ENCODE results near the gene PTX3. TPM values are rescaled to one million over a fixed set of nuclear protein-coding genes. Genes with fewer than 3 reads are reported as not detected.

Gene PTX3
- total and polyA plus RNA-seq, 4 experiments from 2014 or later = 0.22 to 0.23 TPM; not detected in 2

DNA sequence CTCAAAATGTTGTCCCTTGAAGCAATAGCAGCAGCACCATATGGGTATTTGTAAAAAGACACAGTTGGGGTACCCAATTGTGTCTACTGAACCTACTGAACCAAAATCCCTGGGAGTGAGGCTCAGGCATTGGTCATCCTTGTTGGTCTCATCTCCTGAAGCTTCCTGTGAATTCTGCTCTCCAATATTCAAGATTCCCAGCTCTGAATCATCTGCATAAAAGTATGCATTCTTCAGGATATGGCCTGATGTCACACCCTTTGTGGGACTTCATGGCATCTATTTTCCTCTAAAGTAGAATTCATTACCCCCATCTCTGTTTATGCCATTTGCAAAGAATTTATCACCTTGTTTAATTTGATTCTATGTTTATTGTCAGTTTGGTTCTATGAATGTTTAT, 13.3 kb upstream of the PTX3 start:
- peaks cover 0 to 17% (median 7%) of the 10 kb centered on the region in 8 donors for H3K9me3 Mint-ChIP-seq
- intact Hi-C loops (cut with micrococcal nuclease) = no loop called here
- H3K4me1 ChIP-seq (ENCODE audit: insufficient read depth, low read length) = no peaks in the 10 kb centered on the region
- no peaks in the 10 kb centered on the region for H3K36me3 Mint-ChIP-seq
- ChIA-PET CTCF (ENCODE audit: partially characterized antibody) (no interaction called here), POLR2A (ENCODE audit: partially characterized antibody) (no interaction called here)
- H3K27me3 Mint-ChIP-seq = peaks cover 0 to 4% of the 10 kb centered on the region in 2 donors
- H3K4me3 Mint-ChIP-seq = no peak overlapping the region
- no peak overlapping the region for H3K4me3 ChIP-seq (ENCODE audit: low read length in 2 of 2)
- H3K27ac Mint-ChIP-seq = no peak overlapping the region
- H3K27ac ChIP-seq (ENCODE audit: low read depth, low read length) = no peak overlapping the region
- H3K27me3 ChIP-seq (ENCODE audit: insufficient read depth, low read length) = no peaks in the 10 kb centered on the region
- H3K9me3 ChIP-seq (ENCODE audit: control insufficient read depth in 1 of 2, low read length in 2 of 2) = no peaks in the 10 kb centered on the region
- H3K36me3 ChIP-seq (ENCODE audit: insufficient read depth, low read length) = no peaks in the 10 kb centered on the region
- no peak for DNase-seq
- H3K4me1 Mint-ChIP-seq = no peaks in the 10 kb centered on the region

DNA sequence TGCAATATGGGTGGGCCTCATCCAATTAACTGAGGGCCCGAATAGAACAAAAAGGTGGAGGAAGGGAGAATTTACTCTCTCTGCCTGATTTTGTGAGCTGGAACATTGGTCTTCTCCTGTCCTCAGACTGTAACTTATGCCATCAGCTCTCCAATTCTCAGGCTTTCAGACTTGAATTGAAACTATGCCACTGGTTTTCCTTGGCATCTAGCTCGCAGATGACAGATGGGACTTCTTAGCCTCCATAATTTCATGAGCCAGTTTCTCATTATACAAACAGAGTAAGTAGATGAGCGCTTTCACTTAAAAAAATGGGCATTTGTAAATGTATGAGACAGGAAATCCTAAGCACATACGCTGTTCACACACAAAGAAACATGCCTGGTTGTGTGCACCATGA, 8.7 kb upstream of the PTX3 start:
- H3K4me3 ChIP-seq (ENCODE audit: low read length in 2 of 2) = no peak overlapping the region
- H3K9me3 ChIP-seq (ENCODE audit: control insufficient read depth in 1 of 2, low read length in 2 of 2) = no peaks in the 10 kb centered on the region
- intact Hi-C loops (cut with micrococcal nuclease) = no loop called here
- Mint-ChIP-seq H3K4me3 (no peak overlapping the region), H3K4me1 (no peaks in the 10 kb centered on the region), H3K36me3 (no peaks in the 10 kb centered on the region), H3K27ac (no peak overlapping the region), H3K27me3 (no peaks in the 10 kb centered on the region), H3K9me3 (peaks cover 0 to 17% (median 3%) of the 10 kb centered on the region in 8 donors)
- no peak overlapping the region for H3K27ac ChIP-seq (ENCODE audit: low read depth, low read length)
- H3K4me1 ChIP-seq (ENCODE audit: insufficient read depth, low read length) = no peaks in the 10 kb centered on the region
- H3K36me3 ChIP-seq (ENCODE audit: insufficient read depth, low read length) = no peaks in the 10 kb centered on the region
- ChIA-PET CTCF (ENCODE audit: partially characterized antibody) (no interaction called here), POLR2A (ENCODE audit: partially characterized antibody) (no interaction called here)
- no peak for DNase-seq
- no peaks in the 10 kb centered on the region for H3K27me3 ChIP-seq (ENCODE audit: insufficient read depth, low read length)

- Histone ChIP-seq H3K27ac (ENCODE audit: low read depth, low read length) (no peak overlapping the region), H3K4me3 (ENCODE audit: low read length in 2 of 2) (no peak overlapping the region), H3K27me3 (ENCODE audit: insufficient read depth, low read length) (no peaks in the 10 kb centered on the region), H3K9me3 (ENCODE audit: control insufficient read depth in 1 of 2, low read length in 2 of 2) (no peaks in the 10 kb centered on the region), H3K4me1 (ENCODE audit: insufficient read depth, low read length) (no peaks in the 10 kb centered on the region), H3K36me3 (ENCODE audit: insufficient read depth, low read length) (no peaks in the 10 kb centered on the region)
- no peak overlapping the region for H3K4me3 Mint-ChIP-seq
- intact Hi-C loops (cut with micrococcal nuclease) = no loop called here
- no peaks in the 10 kb centered on the region for H3K4me1 Mint-ChIP-seq
- H3K27me3 Mint-ChIP-seq = no peaks in the 10 kb centered on the region
- no peaks in the 10 kb centered on the region for H3K36me3 Mint-ChIP-seq
- ChIA-PET CTCF (ENCODE audit: partially characterized antibody) (no interaction called here), POLR2A (ENCODE audit: partially characterized antibody) (no interaction called here)
- no peak for DNase-seq
- peaks cover 0 to 16% (median 3%) of the 10 kb centered on the region in 8 donors for H3K9me3 Mint-ChIP-seq
- no peak overlapping the region for H3K27ac Mint-ChIP-seq
Observed at GRCh38 chr3:157428853-157429252, 7.8 kb upstream of the PTX3 start.

GRCh38 chr3:157429708-157430107, 6.9 kb upstream of the PTX3 start:
- no peak overlapping the region for H3K27ac Mint-ChIP-seq
- CTCF ChIA-PET (ENCODE audit: partially characterized antibody) = no interaction called here
- POLR2A ChIA-PET (ENCODE audit: partially characterized antibody) = interaction anchor here (0.5 kb wide), 1 partner anchor 12 kb away, joined by 3 read pairs; no protein-coding TSS in a partner anchor
- Histone ChIP-seq H3K4me3 (ENCODE audit: low read length in 2 of 2) (no peak overlapping the region), H3K27me3 (ENCODE audit: insufficient read depth, low read length) (no peaks in the 10 kb centered on the region), H3K4me1 (ENCODE audit: insufficient read depth, low read length) (no peaks in the 10 kb centered on the region), H3K36me3 (ENCODE audit: insufficient read depth, low read length) (no peaks in the 10 kb centered on the region), H3K27ac (ENCODE audit: low read depth, low read length) (no peak overlapping the region), H3K9me3 (ENCODE audit: control insufficient read depth in 1 of 2, low read length in 2 of 2) (no peaks in the 10 kb centered on the region)
- peaks cover 0 to 8% (median 3%) of the 10 kb centered on the region in 8 donors for H3K9me3 Mint-ChIP-seq
- H3K36me3 Mint-ChIP-seq = no peaks in the 10 kb centered on the region
- intact Hi-C loops (cut with micrococcal nuclease) = no loop called here
- H3K4me1 Mint-ChIP-seq = no peaks in the 10 kb centered on the region
- no peaks in the 10 kb centered on the region for H3K27me3 Mint-ChIP-seq
- H3K4me3 Mint-ChIP-seq = no peak overlapping the region
- DNase-seq = no peak

DNA sequence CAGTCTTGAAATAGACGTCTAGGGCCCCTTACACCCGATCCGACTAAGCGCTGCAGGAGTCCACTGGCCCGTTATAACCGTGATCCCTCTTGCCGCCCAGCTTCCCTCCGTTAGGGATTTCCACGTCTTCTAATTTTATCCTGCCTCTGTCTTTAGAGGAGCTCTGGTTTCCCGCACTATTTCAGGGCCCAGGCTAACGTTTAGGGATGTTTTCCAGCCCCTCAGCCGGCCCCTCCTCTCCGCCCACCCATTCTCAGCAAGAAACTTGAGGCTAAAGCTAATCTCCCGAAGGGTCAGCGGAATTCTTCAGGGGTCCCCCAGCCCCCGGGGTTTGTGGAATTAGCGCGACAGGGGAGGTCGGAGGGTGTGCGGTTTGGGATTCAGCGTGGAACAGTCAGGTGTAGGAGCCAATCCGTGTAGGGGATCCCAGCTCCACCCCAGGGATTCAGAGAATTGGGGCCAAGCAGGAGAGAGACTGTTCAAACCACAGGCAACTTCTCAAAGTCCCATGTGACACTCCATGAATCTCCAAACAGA, 1.6 kb downstream of the PTX3 start:
- Mint-ChIP-seq H3K27ac (no peak overlapping the region), H3K36me3 (no peaks in the 10 kb centered on the region), H3K4me1 (peaks cover 0 to 6% (median 3%) of the 10 kb centered on the region in 4 donors), H3K27me3 (peaks cover 15 to 19% of the 10 kb centered on the region in 2 donors), H3K9me3 (peaks cover 0 to 3% (median 0%) of the 10 kb centered on the region in 8 donors), H3K4me3 (peak overlapping the region in 1 of 8 donors; percentile 34)
- intact Hi-C loops (cut with micrococcal nuclease) = no loop called here
- no peaks in the 10 kb centered on the region for H3K4me1 ChIP-seq (ENCODE audit: insufficient read depth, low read length)
- no peak overlapping the region for H3K4me3 ChIP-seq (ENCODE audit: low read length in 2 of 2)
- no peaks in the 10 kb centered on the region for H3K9me3 ChIP-seq (ENCODE audit: control insufficient read depth in 1 of 2, low read length in 2 of 2)
- no peak overlapping the region for H3K27ac ChIP-seq (ENCODE audit: low read depth, low read length)
- H3K36me3 ChIP-seq (ENCODE audit: insufficient read depth, low read length) = no peaks in the 10 kb centered on the region
- POLR2A ChIA-PET (ENCODE audit: partially characterized antibody) = no interaction called here
- CTCF ChIA-PET (ENCODE audit: partially characterized antibody) = no interaction called here
- no peaks in the 10 kb centered on the region for H3K27me3 ChIP-seq (ENCODE audit: insufficient read depth, low read length)
- no peak for DNase-seq

- H3K4me3 ChIP-seq (ENCODE audit: low read length in 2 of 2) = no peak overlapping the region
- ChIA-PET CTCF (ENCODE audit: partially characterized antibody) (no interaction called here), POLR2A (ENCODE audit: partially characterized antibody) (interaction anchor here (0.7 kb wide), 1 partner anchor 11 kb away, joined by 3 read pairs; no protein-coding TSS in a partner anchor)
- H3K27me3 Mint-ChIP-seq = peaks cover 15 to 17% of the 10 kb centered on the region in 2 donors
- H3K4me1 Mint-ChIP-seq = peaks cover 0 to 6% (median 3%) of the 10 kb centered on the region in 4 donors
- H3K9me3 ChIP-seq (ENCODE audit: control insufficient read depth in 1 of 2, low read length in 2 of 2) = no peaks in the 10 kb centered on the region
- intact Hi-C loops (cut with micrococcal nuclease) = no loop called here
- no peaks in the 10 kb centered on the region for H3K27me3 ChIP-seq (ENCODE audit: insufficient read depth, low read length)
- DNase-seq = no peak
- H3K9me3 Mint-ChIP-seq = peaks cover 0 to 3% (median 0%) of the 10 kb centered on the region in 8 donors
- H3K4me3 Mint-ChIP-seq = no peak overlapping the region
- H3K27ac ChIP-seq (ENCODE audit: low read depth, low read length) = no peak overlapping the region
- H3K36me3 Mint-ChIP-seq = no peaks in the 10 kb centered on the region
- H3K27ac Mint-ChIP-seq = no peak overlapping the region
- H3K36me3 ChIP-seq (ENCODE audit: insufficient read depth, low read length) = no peaks in the 10 kb centered on the region
- H3K4me1 ChIP-seq (ENCODE audit: insufficient read depth, low read length) = no peaks in the 10 kb centered on the region
Observed at GRCh38 chr3:157441102-157441624, 4.5 kb downstream of the PTX3 start.

GRCh38 chr3:157442729-157443128, 6.1 kb downstream of the PTX3 start:
- ChIA-PET POLR2A (ENCODE audit: partially characterized antibody) (no interaction called here), CTCF (ENCODE audit: partially characterized antibody) (no interaction called here)
- H3K27me3 Mint-ChIP-seq = peaks cover 6 to 10% of the 10 kb centered on the region in 2 donors
- Histone ChIP-seq H3K4me3 (ENCODE audit: low read length in 2 of 2) (no peak overlapping the region), H3K9me3 (ENCODE audit: control insufficient read depth in 1 of 2, low read length in 2 of 2) (no peaks in the 10 kb centered on the region), H3K36me3 (ENCODE audit: insufficient read depth, low read length) (no peaks in the 10 kb centered on the region), H3K27ac (ENCODE audit: low read depth, low read length) (no peak overlapping the region), H3K27me3 (ENCODE audit: insufficient read depth, low read length) (no peaks in the 10 kb centered on the region), H3K4me1 (ENCODE audit: insufficient read depth, low read length) (no peaks in the 10 kb centered on the region)
- no peak overlapping the region for H3K27ac Mint-ChIP-seq
- intact Hi-C loops (cut with micrococcal nuclease) = no loop called here
- H3K4me3 Mint-ChIP-seq = no peak overlapping the region
- no peaks in the 10 kb centered on the region for H3K36me3 Mint-ChIP-seq
- H3K4me1 Mint-ChIP-seq = no peaks in the 10 kb centered on the region
- no peak for DNase-seq
- H3K9me3 Mint-ChIP-seq = peaks cover 0 to 1% (median 0%) of the 10 kb centered on the region in 8 donors

Data from CD4-positive, alpha-beta memory T cell (primary cell).